ENCODE data around the gene IKZF1.

The IKZF1 gene

GRCh38 chr7:50293509-50294179 is 10.9 kb upstream of the IKZF1 start:
- Histone ChIP-seq H3K4me3 (replicated peaks; ENCODE audit: insufficient read depth, low read length) (no peak overlapping the region), H3K27ac (replicated peaks) (no peak overlapping the region), H3K27me3 (ENCODE audit: insufficient read depth, poor library complexity, severe bottlenecking) (no peaks in the 10 kb centered on the region)
- TF ChIP-seq REST (IDR thresholded peaks at IDR 0.05; ENCODE audit: insufficient replicate concordance, low read depth) (no peak), GABPA (IDR thresholded peaks at IDR 0.05; ENCODE audit: low read depth) (no peak), CTCF (IDR thresholded peaks at IDR 0.05; ENCODE audit: insufficient read depth, low read length) (no peak), POLR2AphosphoS5 (IDR thresholded peaks at IDR 0.05; ENCODE audit: low read depth) (no peak), SPI1 (IDR thresholded peaks at IDR 0.05; ENCODE audit: borderline replicate concordance, low read depth) (no peak)
- DNase-seq (ENCODE audit: low read depth in 1 of 2, low spot score in 1 of 2) = no peak

GRCh38 chr7:50295133-50295532 is 9.4 kb upstream of the IKZF1 start:
- no peaks in the 10 kb centered on the region for H3K27me3 ChIP-seq (ENCODE audit: insufficient read depth, poor library complexity, severe bottlenecking)
- H3K4me3 ChIP-seq (replicated peaks; ENCODE audit: insufficient read depth, low read length) = no peak overlapping the region
- H3K27ac ChIP-seq (replicated peaks) = no peak overlapping the region
- no peak for DNase-seq (ENCODE audit: low read depth in 1 of 2, low spot score in 1 of 2)
- no peak for TF ChIP-seq GABPA (IDR thresholded peaks at IDR 0.05; ENCODE audit: low read depth)
- no peak for TF ChIP-seq POLR2AphosphoS5 (IDR thresholded peaks at IDR 0.05; ENCODE audit: low read depth)
- TF ChIP-seq CTCF (IDR thresholded peaks at IDR 0.05; ENCODE audit: insufficient read depth, low read length) = no peak
- TF ChIP-seq REST (IDR thresholded peaks at IDR 0.05; ENCODE audit: insufficient replicate concordance, low read depth) = no peak
- no peak for TF ChIP-seq SPI1 (IDR thresholded peaks at IDR 0.05; ENCODE audit: borderline replicate concordance, low read depth)

GRCh38 chr7:50296799-50297198 is 7.7 kb upstream of the IKZF1 start:
- TF ChIP-seq POLR2AphosphoS5 (IDR thresholded peaks at IDR 0.05; ENCODE audit: low read depth) (no peak), GABPA (IDR thresholded peaks at IDR 0.05; ENCODE audit: low read depth) (no peak), SPI1 (IDR thresholded peaks at IDR 0.05; ENCODE audit: borderline replicate concordance, low read depth) (no peak), CTCF (IDR thresholded peaks at IDR 0.05; ENCODE audit: insufficient read depth, low read length) (no peak), REST (IDR thresholded peaks at IDR 0.05; ENCODE audit: insufficient replicate concordance, low read depth) (no peak)
- Histone ChIP-seq H3K4me3 (replicated peaks; ENCODE audit: insufficient read depth, low read length) (no peak overlapping the region), H3K27me3 (ENCODE audit: insufficient read depth, poor library complexity, severe bottlenecking) (no peaks in the 10 kb centered on the region), H3K27ac (replicated peaks) (no peak overlapping the region)
- no peak for DNase-seq (ENCODE audit: low read depth in 1 of 2, low spot score in 1 of 2)
